ENCODE measurements around the gene WRAP73.

WRAP73 gene

DNA sequence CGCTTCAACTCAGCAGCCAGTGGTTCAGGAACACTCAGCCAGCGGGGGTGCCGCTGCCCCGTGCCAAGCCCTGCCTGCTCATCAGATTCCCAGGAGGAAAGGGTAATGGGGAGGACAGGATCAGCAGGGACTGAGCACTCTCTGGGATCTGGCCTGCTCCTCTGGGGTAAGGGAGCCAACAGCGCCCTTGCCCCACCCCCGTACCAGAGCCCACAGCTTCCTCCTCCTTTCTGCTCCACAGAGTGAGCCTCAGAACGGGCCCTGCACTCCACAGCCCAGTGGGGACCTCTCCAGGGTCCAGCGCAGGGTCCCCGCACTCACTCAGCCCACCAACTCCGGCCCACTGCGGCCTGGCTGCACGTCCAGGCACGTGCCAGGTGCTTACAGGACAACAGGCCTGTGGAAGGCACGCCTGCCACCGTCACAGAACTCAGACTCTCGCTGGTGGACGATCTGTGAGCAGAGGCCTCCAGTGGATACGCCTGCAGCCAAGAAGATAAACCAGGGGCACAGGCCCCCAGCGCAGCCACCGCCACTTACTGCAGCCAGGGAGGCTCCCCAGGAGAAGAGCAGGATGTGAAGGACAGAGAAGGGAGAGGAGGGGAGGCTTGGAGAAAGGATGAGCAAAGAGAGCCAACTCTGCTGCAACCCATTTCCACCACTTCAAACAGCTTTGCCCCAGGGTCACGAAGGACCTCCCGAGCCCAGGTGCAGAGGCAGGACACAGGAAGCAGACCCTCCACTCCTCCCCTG is 40.7 kb downstream of the WRAP73 start:
- ATAC-seq: no peak

DNA sequence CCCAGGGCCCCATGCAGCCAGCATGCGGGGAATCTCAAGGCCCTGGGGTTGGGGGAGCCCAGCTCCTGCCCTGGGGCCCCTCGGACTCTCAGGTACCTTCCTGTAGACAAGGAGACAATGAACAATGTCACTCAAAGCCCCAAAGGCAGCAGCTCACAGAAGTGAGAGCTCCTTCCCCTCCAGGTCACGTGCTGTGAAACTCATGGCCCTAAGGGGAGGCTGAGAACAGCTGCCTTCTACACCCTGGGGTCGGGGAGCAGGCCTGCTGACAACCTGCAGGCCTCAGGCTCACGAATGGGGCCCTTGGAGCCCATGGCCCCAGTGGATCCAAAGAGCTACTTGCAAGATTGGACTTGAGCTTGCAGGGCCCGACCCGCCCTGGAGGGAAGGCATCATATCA is 41.7 kb downstream of the WRAP73 start:
- ATAC-seq: no peak

DNA sequence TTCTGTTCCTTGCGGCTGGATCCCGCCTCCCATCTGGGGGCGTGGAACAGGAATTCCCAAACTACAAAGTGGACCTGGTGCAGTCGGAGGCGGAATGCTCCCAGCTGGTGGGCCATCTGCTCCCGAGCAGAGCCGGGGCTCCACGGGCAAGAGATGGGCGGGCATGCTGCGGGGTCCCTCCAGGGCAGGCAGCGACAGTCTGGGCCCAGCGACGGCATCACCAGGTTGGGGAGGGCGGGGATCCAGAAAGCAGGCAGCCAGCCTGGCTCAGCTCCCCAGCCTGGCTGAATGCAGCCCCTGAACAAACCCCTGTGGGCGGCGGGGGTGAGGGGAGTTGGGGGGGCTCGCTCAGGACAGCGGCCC is 42.2 kb downstream of the WRAP73 start:
- ATAC-seq: no peak

DNA sequence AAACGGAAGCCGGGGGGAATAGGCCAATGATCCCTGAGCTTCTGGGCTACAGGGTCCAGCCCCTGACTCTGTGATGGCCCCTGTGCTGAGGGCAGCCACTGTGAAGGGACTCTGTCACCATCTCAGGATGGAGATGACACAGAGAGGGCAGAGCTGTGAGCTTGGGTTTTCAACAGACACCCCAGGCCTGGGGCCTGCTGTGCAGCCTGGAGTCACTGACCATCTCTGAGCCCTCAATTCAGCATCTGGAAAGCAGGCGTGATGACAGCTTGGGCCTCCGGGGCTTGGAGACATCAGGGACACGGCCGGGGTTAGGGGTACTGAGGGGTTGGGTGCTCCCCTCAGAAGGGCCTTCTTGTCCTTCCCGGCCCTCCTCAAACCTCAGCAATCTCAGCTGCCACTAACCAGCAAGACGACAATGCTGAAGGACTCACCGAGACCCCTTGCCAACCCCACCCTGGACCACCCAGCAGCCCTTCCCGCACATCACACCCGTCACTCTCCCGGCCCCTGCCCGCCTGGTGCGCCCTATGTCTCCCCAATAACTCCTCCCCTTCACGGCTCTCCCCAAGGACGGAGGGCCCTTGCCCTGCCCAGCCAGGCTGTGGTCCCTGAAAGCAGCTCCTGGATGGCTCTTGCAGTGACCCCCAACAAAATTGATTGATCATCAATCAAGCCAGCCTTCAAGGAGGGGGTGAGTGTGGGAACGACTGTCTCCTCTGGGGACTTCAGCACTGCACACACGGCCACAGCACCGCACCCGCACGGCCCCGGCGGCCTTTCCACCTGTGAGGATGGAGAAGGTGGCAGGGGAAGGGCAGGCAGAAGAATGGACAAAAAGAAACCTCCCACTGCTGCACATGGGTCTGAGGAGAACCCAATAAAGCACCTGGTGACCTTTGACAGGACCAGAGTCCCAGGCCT is 42.9 kb downstream of the WRAP73 start:
- ATAC-seq: no peak

DNA sequence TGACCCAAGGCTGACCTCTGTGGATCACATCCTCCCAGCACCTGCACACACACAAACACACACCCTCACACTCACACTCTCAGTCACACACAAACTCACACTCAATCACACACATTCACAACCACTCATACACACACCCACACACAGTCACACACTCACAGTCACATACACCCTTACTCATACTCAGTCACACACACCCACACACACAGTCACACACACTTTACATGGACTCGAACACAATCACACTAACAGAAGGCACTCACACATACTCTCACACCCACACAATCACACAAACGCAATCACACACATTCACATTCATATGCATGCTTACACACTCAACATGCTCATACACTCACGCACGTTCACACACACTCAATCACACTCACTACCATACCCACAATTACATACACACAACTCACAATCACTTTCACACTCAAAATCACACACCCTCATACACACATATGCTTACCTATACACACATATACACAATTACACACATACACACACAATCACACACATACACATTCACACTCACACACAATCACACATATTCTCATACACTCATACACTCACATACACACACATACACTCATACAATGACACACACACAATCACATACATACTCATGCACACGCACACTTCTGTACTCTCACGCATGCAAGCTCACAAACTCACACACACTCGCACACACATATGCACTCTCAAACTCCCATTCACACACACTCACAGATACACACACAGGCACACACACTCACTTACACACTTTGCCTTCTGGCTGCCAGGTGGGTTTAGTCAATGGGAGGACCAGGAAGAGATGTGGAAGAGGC is 44.7 kb downstream of the WRAP73 start:
- no peak for ATAC-seq

DNA sequence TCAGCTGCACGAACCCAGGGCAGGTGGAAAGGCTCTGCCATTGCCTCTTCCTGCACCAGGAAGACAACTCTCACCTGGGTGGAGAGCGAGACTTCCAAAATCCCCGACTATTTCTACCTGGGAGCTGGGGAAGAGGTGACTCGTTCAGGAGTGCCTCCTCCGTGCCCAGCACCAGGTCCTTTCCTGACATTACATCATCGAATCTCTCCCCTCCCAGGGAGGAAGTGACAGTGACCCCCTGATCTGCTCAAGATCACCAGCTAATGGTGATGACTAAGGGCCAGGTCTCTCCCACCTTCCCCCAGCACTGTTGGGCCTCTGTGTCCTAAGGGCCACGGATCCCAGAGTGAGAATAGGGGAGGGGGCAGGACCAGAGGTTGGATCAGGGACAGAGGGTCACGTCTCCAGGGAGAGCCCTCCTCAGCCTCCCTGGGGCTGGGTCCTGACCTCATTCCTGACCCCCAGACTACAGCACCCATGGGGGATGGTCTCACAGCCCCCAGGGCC is 45.4 kb downstream of the WRAP73 start:
- no peak for ATAC-seq

DNA sequence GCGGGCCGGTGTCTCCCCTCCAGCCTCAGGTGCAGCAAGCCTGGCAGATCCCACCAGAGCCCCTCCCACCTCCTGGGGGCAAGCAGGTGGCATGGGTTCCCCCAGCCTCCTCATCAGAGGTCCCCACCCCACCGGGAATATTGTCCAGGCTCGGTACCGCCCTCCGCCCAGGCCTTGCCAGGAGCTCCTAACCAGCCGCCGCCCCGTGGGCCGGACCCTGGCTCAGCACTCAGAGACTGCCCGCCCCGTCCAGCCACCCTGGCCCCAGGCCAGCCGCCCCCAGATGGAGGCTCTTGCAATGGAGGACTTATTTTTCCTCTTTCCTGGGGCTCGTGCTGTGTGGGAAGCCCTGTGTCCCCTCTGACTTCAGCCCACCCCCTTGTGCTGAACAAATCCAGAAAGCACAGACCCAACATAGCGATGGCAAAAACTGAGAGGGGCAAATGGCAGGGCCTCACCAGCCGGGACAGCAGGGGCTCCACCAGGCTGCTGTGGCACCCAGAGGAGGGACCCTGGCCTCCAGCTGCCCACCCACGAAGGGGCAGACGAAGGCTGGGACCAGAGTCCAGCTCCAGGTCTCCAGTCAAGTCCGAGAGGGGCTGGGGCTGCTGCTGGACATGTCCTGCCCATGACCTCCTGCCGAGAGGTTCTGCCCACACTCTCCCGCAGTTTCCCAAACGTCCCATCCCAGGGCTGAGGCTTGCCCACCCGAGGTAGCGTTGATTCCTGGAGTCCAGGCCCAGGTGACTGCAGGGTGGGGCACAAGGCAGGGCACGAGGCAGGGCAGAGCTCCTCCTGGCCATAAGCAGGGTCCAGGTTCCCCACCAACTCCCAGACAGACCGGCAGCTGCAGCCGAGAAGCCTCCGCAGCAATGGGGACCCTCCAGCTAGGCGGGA is 46.1 kb downstream of the WRAP73 start:
- no peak for ATAC-seq

DNA sequence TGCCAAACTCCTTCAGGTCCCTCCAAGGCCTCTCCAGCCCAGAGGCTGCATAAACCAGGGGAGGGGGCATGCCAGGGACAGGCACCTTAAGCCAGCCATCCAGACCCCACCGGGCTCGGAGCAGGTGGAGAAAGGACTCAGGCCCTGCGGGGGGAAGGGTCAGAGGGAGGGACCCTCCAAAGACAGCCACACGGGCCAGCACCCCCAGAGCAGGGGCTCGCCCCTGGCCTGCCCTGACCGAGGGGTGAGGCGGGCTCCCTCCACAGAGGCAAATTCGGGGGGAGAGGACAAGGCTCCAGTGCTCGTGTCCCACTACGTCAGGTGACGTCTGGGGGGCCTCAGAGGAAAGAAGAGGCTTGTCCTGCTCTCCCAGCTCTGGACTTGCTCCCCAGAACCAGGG is 46.7 kb downstream of the WRAP73 start:
- ATAC-seq: no peak

DNA sequence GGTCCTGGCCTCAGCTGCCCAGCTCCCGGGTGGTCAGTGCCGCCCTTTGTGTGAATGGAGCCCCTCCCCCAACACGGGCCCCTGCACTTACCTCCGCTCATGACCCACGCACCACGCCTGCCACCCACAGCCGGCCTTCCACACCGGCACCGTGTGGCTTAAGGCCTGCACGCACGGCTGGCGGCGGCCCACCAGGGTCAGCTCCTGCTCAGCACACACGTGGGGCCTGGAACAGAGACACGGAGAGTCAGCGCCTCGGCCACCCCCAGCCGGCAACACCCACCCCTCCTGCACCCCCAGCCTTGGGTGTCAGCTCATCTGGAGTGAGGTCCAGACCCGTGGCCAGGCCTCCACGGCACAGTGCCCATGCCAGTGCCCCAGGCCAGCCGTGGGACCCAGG is 47.5 kb downstream of the WRAP73 start:
- ATAC-seq: no peak

DNA sequence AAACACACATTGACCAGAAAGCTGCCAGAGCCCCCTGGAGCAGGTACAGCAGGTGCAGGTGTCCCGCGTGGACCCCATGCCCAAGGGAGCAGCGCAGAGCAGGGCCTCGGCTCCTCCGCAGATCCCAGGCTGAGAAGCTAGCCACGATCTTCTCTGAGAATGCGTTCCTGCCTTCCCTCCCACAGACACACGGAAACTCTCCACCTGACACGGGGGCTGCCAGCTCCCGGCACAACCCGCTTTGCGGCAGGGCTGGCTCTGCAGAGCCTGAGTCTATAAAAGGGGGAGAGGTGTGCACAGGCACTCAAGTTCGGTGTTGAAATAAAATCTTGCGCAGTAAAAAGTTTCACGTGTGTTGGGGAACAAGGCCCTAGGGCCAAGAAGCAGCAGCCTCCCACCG is 48.2 kb downstream of the WRAP73 start:
- no peak for ATAC-seq

DNA sequence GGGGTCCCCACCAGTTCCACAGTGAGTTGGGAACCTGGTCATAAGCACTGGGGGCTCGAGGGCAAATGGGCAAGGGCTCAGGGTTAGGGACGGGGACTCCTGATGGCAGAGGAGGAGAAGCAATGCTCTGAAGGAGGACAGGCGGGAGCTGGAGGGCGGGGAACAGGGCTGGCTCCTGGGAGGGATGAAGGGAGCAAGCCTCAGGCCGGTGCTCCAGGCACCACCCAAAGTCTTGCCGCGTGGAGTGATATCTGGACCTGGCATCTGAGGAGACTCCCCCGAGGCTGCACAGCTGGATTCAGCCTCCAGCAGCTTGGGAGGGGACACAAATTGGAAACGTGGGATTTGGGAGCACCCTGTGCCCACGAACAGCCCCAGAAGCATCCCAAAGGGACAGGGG is 49.5 kb downstream of the WRAP73 start:
- ATAC-seq: no peak

DNA sequence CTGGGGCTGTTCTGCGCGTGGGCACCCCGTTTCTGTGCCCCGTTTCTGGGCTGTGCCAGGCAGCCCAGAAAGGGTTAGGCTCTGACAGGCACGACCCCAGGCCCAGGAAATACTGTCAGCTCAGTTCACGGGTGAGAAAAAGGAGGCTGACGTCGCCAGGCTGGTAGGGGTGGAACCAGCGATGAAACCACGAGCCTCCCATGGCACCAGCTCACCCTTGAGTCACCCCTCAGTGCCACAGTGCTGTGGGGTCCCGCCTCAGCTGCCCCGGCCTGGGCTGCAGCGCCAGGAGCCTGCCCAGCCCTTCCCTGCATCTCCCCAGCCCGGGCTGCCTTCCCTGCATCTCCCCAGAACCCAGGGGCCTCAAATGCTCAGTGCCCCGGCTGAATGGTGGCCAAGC is 50.1 kb downstream of the WRAP73 start:
- ATAC-seq: no peak

DNA sequence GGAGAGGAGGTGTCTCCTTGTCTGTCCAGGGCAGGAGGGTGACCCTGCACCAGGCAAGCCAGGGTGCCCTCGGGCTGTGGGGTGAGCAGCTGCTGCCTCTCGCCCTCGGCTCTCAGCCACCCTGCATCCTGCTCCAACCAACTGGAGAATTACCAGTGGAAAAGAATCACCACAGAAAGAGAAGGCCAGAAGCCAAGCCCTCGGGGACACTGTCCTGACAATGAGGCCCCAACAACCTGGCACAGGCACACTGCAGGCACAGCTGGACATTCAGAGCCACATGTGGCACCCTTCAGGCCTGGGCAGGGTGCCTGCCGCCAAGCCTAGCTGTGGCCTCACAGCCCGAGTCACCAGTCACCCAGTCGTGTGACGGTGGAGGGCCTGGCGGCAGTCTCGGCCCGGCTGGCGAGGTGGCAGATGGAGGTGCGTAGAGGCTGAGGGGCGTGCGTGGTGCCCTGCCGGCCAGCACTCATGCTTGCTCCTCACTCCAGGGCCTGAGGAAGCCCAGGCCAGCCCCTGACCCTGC is 50.6 kb downstream of the WRAP73 start:
- ATAC-seq: no peak

DNA sequence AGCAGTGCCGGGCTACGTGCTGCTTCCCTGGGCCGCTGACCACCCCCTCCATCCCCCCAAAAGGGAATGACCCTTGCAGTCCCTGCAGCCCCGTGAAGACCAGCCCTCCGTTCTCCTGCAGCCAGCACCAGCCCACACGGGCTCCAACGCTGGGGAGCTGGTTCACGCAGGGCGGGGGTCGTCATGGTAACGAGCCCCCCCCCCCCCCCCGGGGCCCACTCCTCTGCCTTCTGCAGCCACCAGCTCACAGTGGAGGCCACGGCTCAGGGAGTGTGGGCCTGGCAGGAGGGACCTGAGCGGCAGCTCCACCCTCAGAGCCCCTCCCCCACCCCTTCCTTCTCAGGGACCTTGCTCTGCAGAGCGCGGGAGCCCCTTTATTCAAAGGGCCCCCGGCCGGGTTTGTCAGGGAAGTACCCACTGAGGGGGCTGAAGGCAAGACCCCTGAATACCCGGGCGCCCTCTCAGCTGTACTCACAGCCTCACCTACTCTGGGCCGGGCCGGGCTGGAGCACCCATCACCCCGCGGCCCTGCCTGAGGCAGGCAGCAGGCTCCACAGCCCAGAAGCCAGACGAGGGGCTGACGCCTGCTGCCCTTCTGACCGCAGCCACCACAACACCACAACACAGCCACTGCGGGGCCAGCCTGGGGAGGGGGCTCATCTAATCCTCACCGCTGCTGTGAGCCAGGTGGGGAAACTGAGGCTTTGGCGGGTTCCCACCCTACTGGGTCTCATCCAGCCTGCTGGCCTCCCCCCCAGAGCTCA is 51.2 kb downstream of the WRAP73 start:
- no peak for ATAC-seq

DNA sequence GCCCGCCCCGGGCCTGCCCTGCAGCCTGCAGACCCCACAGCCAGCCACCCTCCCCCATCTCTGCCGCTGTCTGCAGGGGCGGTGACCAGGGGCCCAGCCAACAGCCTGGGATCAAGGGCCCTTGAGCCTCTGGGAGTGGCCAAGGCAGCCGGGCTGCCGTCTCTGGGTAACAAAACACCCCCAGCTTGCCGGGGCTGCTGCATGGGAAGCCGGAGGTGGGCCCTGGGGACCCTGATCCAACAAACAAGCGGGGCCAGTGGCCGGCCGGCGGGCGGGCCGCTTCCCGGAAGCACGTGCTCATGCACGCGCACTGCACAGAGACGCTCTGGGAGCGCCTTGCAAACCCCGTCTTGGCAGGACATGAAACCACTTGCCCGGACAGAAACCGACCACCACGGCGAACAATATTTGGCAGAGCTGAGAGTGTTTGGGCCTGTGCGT is 51.8 kb downstream of the WRAP73 start:
- peak in 1 of 2 donors; percentile 9 for ATAC-seq

DNA sequence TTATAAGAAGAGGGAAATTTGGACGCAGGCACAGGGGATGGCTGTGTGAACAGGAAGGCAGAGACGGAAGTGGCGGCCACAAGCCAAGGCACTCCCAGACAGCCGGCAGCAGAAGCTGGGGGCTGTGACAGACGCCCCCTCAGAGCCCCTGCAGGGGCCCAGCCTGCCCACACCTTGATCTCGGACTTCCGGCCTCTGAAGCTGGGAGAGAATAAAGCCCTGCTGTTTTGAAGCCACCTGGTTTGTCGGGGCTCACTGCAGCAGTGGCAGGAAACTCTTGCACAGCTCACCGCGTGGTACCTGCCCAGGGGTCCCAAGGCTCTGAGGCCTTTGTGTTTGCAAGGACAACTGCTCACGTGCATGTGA is 52.3 kb downstream of the WRAP73 start:
- peak in 1 of 2 donors; percentile 34 for ATAC-seq

DNA sequence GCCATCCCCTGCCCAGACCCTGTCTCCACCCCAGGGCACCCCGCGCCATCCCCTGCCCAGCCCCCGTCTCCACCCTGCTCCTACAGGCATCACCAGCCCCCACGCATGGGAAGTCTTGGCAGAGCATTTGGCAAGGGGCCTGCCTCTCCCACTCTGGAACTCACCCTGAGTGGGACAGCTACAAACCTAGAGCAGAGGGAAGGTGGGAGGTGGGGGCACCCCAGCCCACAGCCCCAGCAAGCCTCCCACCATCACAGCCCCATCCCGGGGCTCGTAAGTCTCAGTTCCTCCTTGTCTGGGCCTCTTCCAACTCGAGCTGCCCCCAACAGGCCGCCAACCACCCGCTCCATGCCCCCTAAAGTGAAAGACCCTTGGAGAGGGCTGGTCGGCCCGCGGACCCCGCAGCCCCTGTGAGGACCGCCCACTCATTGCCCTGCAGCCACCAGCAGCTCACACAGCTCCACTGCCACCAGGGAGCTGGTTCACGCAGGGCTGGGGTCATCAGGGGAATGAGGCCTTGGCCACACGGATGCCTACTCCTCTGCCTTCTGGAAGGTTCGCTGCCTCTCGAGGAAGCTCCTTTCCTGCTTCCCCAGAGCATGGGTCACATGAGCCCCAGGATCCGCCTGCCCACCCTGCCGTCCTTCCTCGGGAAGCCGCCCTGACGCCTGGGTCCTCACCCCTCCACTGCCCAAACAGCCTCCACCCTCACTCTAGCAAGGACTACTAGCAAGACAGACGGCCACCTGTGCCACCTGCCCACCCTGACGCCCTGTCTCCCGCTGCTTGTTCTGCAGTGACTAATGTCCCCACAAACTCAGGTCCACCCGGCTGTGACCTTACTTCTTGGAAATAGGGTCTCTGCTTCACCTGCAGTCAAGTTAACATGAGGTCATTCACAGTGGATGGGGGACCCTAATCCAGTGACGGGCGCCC is 53.0 kb downstream of the WRAP73 start:
- no peak for ATAC-seq

DNA sequence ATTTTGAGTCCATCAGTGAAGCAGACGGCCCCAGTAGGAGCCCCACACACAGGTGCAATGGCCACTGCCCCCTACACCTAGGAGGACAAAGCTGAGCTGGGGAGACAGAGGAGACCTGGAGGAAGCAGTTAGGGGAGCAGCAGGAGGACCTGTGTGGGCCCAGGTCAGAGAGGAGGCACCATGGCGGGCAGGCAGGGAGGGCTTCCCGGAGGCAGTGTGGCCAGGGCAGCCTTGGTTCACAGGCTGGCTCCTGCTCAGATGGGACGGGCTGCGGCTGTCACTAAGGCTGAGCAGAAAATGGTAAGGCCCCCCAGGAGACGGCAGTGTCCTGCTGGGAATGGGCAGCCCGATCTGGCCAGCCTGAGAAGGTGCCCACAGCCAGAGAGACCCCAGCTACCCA is 54.0 kb downstream of the WRAP73 start:
- ATAC-seq: no peak

DNA sequence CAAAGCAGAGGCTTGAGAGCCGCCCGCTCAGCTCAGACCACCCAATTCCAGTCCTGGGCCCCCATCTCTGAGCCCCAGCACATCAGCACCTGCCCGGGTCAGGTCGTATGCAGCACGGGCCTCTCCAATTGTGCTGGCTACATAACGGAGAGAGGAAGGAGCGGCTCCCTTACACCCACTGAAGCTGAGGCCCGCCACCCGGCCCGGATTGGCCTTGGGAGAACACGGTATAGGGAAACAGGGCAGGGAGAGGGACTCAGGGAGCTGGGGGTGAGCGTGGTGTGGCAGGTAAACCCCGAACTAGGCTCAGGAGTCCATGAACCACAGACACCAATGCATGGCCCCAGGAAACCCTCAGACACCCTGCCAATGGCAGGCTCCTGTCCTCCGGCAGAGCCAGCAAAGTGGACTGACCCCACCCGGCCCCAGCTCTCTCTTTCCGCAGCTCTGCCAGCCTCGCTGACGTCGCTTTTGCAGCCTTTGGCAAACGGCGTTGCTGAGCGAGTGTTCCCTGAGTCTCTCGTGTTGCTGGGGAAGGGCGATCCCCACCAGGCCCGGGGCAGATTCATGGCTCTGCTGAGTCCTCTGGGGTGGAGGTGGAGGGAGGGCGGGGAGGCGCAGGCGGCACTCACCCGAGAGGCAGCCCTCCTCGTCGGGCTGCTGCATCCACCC is 55.1 kb downstream of the WRAP73 start:
- no peak for ATAC-seq

Data from activated CD4-positive, CD25-positive, alpha-beta regulatory T cell treated with anti-CD3 and anti-CD28 coated beads, Interleukin-2, amount 50 U/mL, for 24 hours (primary cell).